Activated CD8-positive, alpha-beta T cell treated with anti-CD3 and anti-CD28 coated beads for 36 hours (primary cell): ENCODE measurements around the gene ANKRD44. TPM values are rescaled to one million over a fixed set of nuclear protein-coding genes. Genes with fewer than 3 reads are reported as not detected.
A peak's percentile ranks its signal among the peaks of the same experiment; 100 is the strongest.

ENCODE experiments used
- ATAC-seq: fragments of 200-7000 bp; cut with Tn5 transposase; one replicate; pipeline ENCODE4 v1.10.0; 2021; ENCODE audit warnings: mild to moderate bottlenecking, moderate library complexity
- CTCF ChIA-PET: fragments of 350-600 bp; sonication (Branson Sonifier 250); formaldehyde crosslinking; loops from one replicate; lab custom pipeline; 2021; ENCODE audit warnings: antibody characterized with exemption; lab: Charles Lee
- POLR2A ChIA-PET: fragments of 350-600 bp; sonication (Branson Sonifier 250); formaldehyde crosslinking; loops from one replicate; lab custom pipeline; 2021; ENCODE audit warnings: antibody characterized with exemption; lab: Charles Lee
- DNase-seq: peaks from one replicate; pipeline ENCODE4 v3.0.0-alpha.2; 2020
- H3K27ac Mint-ChIP-seq: one replicate; pipeline ENCODE4 v1.8.0; 2021; ENCODE audit warnings: mild to moderate bottlenecking, mixed read lengths
- H3K27me3 Mint-ChIP-seq: one replicate; pipeline ENCODE4 v1.8.0; 2021; ENCODE audit warnings: mixed read lengths
- H3K36me3 Mint-ChIP-seq: one replicate; pipeline ENCODE4 v1.8.0; 2021; ENCODE audit warnings: low read depth, mixed read lengths
- H3K4me1 Mint-ChIP-seq: one replicate; pipeline ENCODE4 v1.8.0; 2021; ENCODE audit warnings: low read depth, mixed read lengths
- H3K4me3 Mint-ChIP-seq: one replicate; pipeline ENCODE4 v1.8.0; 2021; ENCODE audit warnings: mild to moderate bottlenecking, moderate library complexity, mixed read lengths
- H3K9me3 Mint-ChIP-seq: one replicate; pipeline ENCODE4 v1.8.0; 2021; ENCODE audit warnings: mixed read lengths
- CTCF ChIP-seq: fragments of 200-600 bp; IDR thresholded peaks from one replicate; pipeline ENCODE4 v1.8.0; 2022; ENCODE audit warnings: antibody characterized with exemption, mild to moderate bottlenecking
- intact Hi-C: fragments of 100-400 bp; cut with micrococcal nuclease; formaldehyde crosslinking; loops from one replicate; pipeline ENCODE4 v1.10.0; 2022
- total RNA-seq, 2 experiments: library from RNA; stranded (reverse); gene quantifications; one replicate each; pipeline ENCODE4 v1.2.3, GENCODE V29; 2021

Gene ANKRD44
- total RNA-seq, 2 experiments from 2014 or later, result 131 to 132 TPM

GRCh38 chr2:197078535-197078934 is 232.0 kb downstream of the ANKRD44 start:
- DNase-seq, result no peak
- Mint-ChIP-seq H3K4me3 (no peak overlapping the region), H3K4me1 (peaks cover 20% of the 10 kb centered on the region), H3K27ac (no peak overlapping the region), H3K9me3 (peaks cover 6% of the 10 kb centered on the region), H3K36me3 (peaks cover 82% of the 10 kb centered on the region), H3K27me3 (no peaks in the 10 kb centered on the region)
- ATAC-seq, result no peak
- intact Hi-C loops, result no loop called here
- TF ChIP-seq CTCF, result no peak
- POLR2A ChIA-PET, result interaction anchor here (0.6 to 0.7 kb wide), 2 partner anchors 68 to 374 kb away, joined by 3 read pairs; no protein-coding TSS in a partner anchor
- CTCF ChIA-PET, result no interaction called here

GRCh38 chr2:197077336-197077735 is 233.2 kb downstream of the ANKRD44 start:
- ChIA-PET POLR2A (no interaction called here), CTCF (interaction anchor here (3.9 kb wide), 1 partner anchor 18 kb away, joined by 21 read pairs; no protein-coding TSS in a partner anchor)
- Mint-ChIP-seq H3K36me3 (peaks cover 79% of the 10 kb centered on the region), H3K27ac (no peak overlapping the region), H3K27me3 (no peaks in the 10 kb centered on the region), H3K4me1 (peaks cover 30% of the 10 kb centered on the region), H3K9me3 (peaks cover 6% of the 10 kb centered on the region), H3K4me3 (no peak overlapping the region)
- intact Hi-C loops, result no loop called here
- TF ChIP-seq CTCF, result no peak
- DNase-seq (no peak), ATAC-seq (no peak)

- no peak overlapping the region for H3K27ac Mint-ChIP-seq
- ChIA-PET CTCF (interaction anchor here (0.6 to 3.9 kb wide), 9 partner anchors 8 to 114 kb away, joined by 3 to 21 read pairs (median 5); no protein-coding TSS in a partner anchor), POLR2A (interaction anchor here (0.6 kb wide), 1 partner anchor 99 kb away, joined by 4 read pairs; no protein-coding TSS in a partner anchor)
- no peak for DNase-seq
- H3K9me3 Mint-ChIP-seq, result peaks cover 6% of the 10 kb centered on the region
- H3K4me1 Mint-ChIP-seq, result peaks cover 37% of the 10 kb centered on the region
- TF ChIP-seq CTCF, result no peak
- H3K4me3 Mint-ChIP-seq, result no peak overlapping the region
- intact Hi-C loops, result no loop called here
- H3K36me3 Mint-ChIP-seq, result peaks cover 81% of the 10 kb centered on the region
- no peaks in the 10 kb centered on the region for H3K27me3 Mint-ChIP-seq
- no peak for ATAC-seq
Measured at GRCh38 chr2:197076652-197077051, 233.9 kb downstream of the ANKRD44 start.

- intact Hi-C loops, result no loop called here
- POLR2A ChIA-PET, result interaction anchor here (0.6 kb wide), 2 partner anchors 100 to 175 kb away, joined by 3 to 4 read pairs; no protein-coding TSS in a partner anchor
- Mint-ChIP-seq H3K27ac (no peak overlapping the region), H3K4me3 (no peak overlapping the region), H3K36me3 (peaks cover 82% of the 10 kb centered on the region), H3K4me1 (peaks cover 45% of the 10 kb centered on the region), H3K27me3 (no peaks in the 10 kb centered on the region), H3K9me3 (peaks cover 6% of the 10 kb centered on the region)
- CTCF ChIA-PET, result interaction anchor here (0.6 to 3.9 kb wide), 12 partner anchors 9 to 277 kb away, joined by 3 to 21 read pairs (median 4); partner anchors contain the start of gene GTF3C3
- TF ChIP-seq CTCF, result peak; percentile 62
- ATAC-seq (peak; percentile 35), DNase-seq (peak; percentile 20)
Measured at GRCh38 chr2:197075754-197076337, 234.7 kb downstream of the ANKRD44 start.

GRCh38 chr2:197075281-197075680 is 235.3 kb downstream of the ANKRD44 start:
- DNase-seq, result no peak
- no peak overlapping the region for H3K27ac Mint-ChIP-seq
- peaks cover 83% of the 10 kb centered on the region for H3K36me3 Mint-ChIP-seq
- peaks cover 51% of the 10 kb centered on the region for H3K4me1 Mint-ChIP-seq
- H3K4me3 Mint-ChIP-seq, result no peak overlapping the region
- H3K27me3 Mint-ChIP-seq, result no peaks in the 10 kb centered on the region
- intact Hi-C loops, result no loop called here
- peaks cover 6% of the 10 kb centered on the region for H3K9me3 Mint-ChIP-seq
- ChIA-PET POLR2A (interaction anchor here (0.6 kb wide), 2 partner anchors 174 to 268 kb away, joined by 3 read pairs; no protein-coding TSS in a partner anchor), CTCF (interaction anchor here (1.1 to 3.9 kb wide), 10 partner anchors 10 to 276 kb away, joined by 3 to 21 read pairs (median 5); partner anchors contain the start of gene GTF3C3)
- no peak for ATAC-seq
- no peak for TF ChIP-seq CTCF
